Type B pancreatic cell (in vitro differentiated cells): Measurements from ENCODE around the gene ANKRD10. TPM values are rescaled to one million over a fixed set of nuclear protein-coding genes. Genes with fewer than 3 reads are reported as not detected.

ENCODE experiments used
- DNase-seq: peaks from one replicate; pipeline ENCODE4 v3.0.0; 2021; ENCODE audit warnings: mixed read lengths; ENCODE audit not compliant: unreplicated experiment; ENCODE audit errors: extremely low spot score
- H3K27ac Mint-ChIP-seq: 2 replicates; pipeline ENCODE4 v1.8.0; 2021; ENCODE audit warnings: mild to moderate bottlenecking, mixed read lengths
- H3K27me3 Mint-ChIP-seq: 2 replicates; pipeline ENCODE4 v1.8.0; 2021; ENCODE audit warnings: mixed read lengths
- H3K36me3 Mint-ChIP-seq: 2 replicates; pipeline ENCODE4 v1.8.0; 2021; ENCODE audit warnings: mixed read lengths
- H3K4me1 Mint-ChIP-seq: one replicate; pipeline ENCODE4 v1.8.0; 2021; ENCODE audit warnings: mixed read lengths; ENCODE audit not compliant: unreplicated experiment
- H3K4me3 Mint-ChIP-seq: 2 replicates; pipeline ENCODE4 v1.8.0; 2021; ENCODE audit warnings: mild to moderate bottlenecking, mixed read lengths
- H3K9me3 Mint-ChIP-seq: 2 replicates; pipeline ENCODE4 v1.8.0; 2021; ENCODE audit warnings: mixed read lengths
- CTCF ChIP-seq: fragments of 200-600 bp; sonication (generic); conservative IDR thresholded peaks from 2 replicates; pipeline ENCODE4 v1.5.0; 2021; ENCODE audit warnings: antibody characterized with exemption, mild to moderate bottlenecking
- total RNA-seq: library from RNA; stranded (reverse); gene quantifications from 2 replicates; pipeline ENCODE4 v1.2.1, GENCODE V29; 2021; ENCODE audit warnings: low replicate concordance

Gene ANKRD10
- total RNA-seq, 1 donor from 2014 or later, result 142 TPM

- no peak for TF ChIP-seq CTCF
- H3K36me3 Mint-ChIP-seq, result peaks cover 14% of the 10 kb centered on the region
- DNase-seq, result no peak
- no peak overlapping the region for H3K4me3 Mint-ChIP-seq
- H3K4me1 Mint-ChIP-seq, result peaks cover 41% of the 10 kb centered on the region
- H3K27me3 Mint-ChIP-seq, result no peaks in the 10 kb centered on the region
- peak overlapping the region; percentile 56 for H3K27ac Mint-ChIP-seq
- no peaks in the 10 kb centered on the region for H3K9me3 Mint-ChIP-seq
Observed at GRCh38 chr13:110888390-110888789, 26.5 kb downstream of the ANKRD10 start.

- H3K4me3 Mint-ChIP-seq, result no peak overlapping the region
- no peaks in the 10 kb centered on the region for H3K27me3 Mint-ChIP-seq
- no peaks in the 10 kb centered on the region for H3K9me3 Mint-ChIP-seq
- no peak for TF ChIP-seq CTCF
- peaks cover 41% of the 10 kb centered on the region for H3K4me1 Mint-ChIP-seq
- DNase-seq, result no peak
- H3K36me3 Mint-ChIP-seq, result peaks cover 8% of the 10 kb centered on the region
- peak overlapping the region; percentile 56 for H3K27ac Mint-ChIP-seq
Observed at GRCh38 chr13:110887597-110888333, 27.1 kb downstream of the ANKRD10 start.

- Mint-ChIP-seq H3K27me3 (no peaks in the 10 kb centered on the region), H3K9me3 (no peaks in the 10 kb centered on the region), H3K4me1 (peaks cover 45% of the 10 kb centered on the region), H3K27ac (no peak overlapping the region), H3K36me3 (peaks cover 3% of the 10 kb centered on the region), H3K4me3 (no peak overlapping the region)
- TF ChIP-seq CTCF, result no peak
- DNase-seq, result no peak
Observed at GRCh38 chr13:110886870-110887596, 27.8 kb downstream of the ANKRD10 start.

GRCh38 chr13:110885966-110886869, 28.7 kb downstream of the ANKRD10 start:
- H3K9me3 Mint-ChIP-seq, result no peaks in the 10 kb centered on the region
- peaks cover 48% of the 10 kb centered on the region for H3K4me1 Mint-ChIP-seq
- no peak for DNase-seq
- no peak overlapping the region for H3K4me3 Mint-ChIP-seq
- H3K27me3 Mint-ChIP-seq, result no peaks in the 10 kb centered on the region
- peaks cover 3% of the 10 kb centered on the region for H3K36me3 Mint-ChIP-seq
- H3K27ac Mint-ChIP-seq, result no peak overlapping the region
- no peak for TF ChIP-seq CTCF

GRCh38 chr13:110885516-110885915, 29.4 kb downstream of the ANKRD10 start:
- H3K4me3 Mint-ChIP-seq, result no peak overlapping the region
- H3K27me3 Mint-ChIP-seq, result no peaks in the 10 kb centered on the region
- H3K27ac Mint-ChIP-seq, result no peak overlapping the region
- H3K36me3 Mint-ChIP-seq, result no peaks in the 10 kb centered on the region
- no peak for TF ChIP-seq CTCF
- H3K4me1 Mint-ChIP-seq, result peaks cover 43% of the 10 kb centered on the region
- no peak for DNase-seq
- H3K9me3 Mint-ChIP-seq, result no peaks in the 10 kb centered on the region
